ENCODE measurements around the gene B4GALNT3.

GRCh38 chr12:574475-575128 is 114.9 kb downstream of the B4GALNT3 start:
- no peak for TF ChIP-seq TBP (CRISPR knock-in tag; IDR thresholded peaks at IDR 0.05)
- TF ChIP-seq ZNF274 (CRISPR knock-in tag; IDR thresholded peaks at IDR 0.05): no peak
